Effector memory CD8-positive, alpha-beta T cell (primary cell): ENCODE data around the gene SCN10A.

Experiments
- ATAC-seq: fragments of 150-1000 bp; cut with Tn5 transposase; replicated peaks from 2 replicates; pipeline ENCODE4 v1.10.0; 2021; ENCODE audit warnings: mild to moderate bottlenecking, moderate library complexity
- DNase-seq, 3 experiments: peaks; one replicate each; pipeline ENCODE4 v3.0.0; 2021
- H3K27ac Mint-ChIP-seq, 2 donors: one replicate each; pipeline ENCODE4 v1.8.0; 2022; ENCODE audit warnings: mild to moderate bottlenecking in 2 of 2, mixed read lengths in 2 of 2, moderate library complexity in 2 of 2
- H3K27me3 Mint-ChIP-seq, 2 donors: one replicate each; pipeline ENCODE4 v1.8.0; 2022; ENCODE audit warnings: mixed read lengths in 2 of 2
- H3K36me3 Mint-ChIP-seq: one replicate; pipeline ENCODE4 v1.8.0; 2022; ENCODE audit warnings: mild to moderate bottlenecking, moderate library complexity, mixed read lengths; ENCODE audit not compliant: insufficient read depth
- H3K4me1 Mint-ChIP-seq, 2 donors: one replicate each; pipeline ENCODE4 v1.8.0; 2022; ENCODE audit warnings: low read depth in 2 of 2, mixed read lengths in 2 of 2
- H3K4me3 Mint-ChIP-seq, 2 donors: one replicate each; pipeline ENCODE4 v1.8.0; 2022; ENCODE audit warnings: mild to moderate bottlenecking in 2 of 2, mixed read lengths in 2 of 2, moderate library complexity in 2 of 2
- H3K9me3 Mint-ChIP-seq, 2 donors: one replicate each; pipeline ENCODE4 v1.8.0; 2022; ENCODE audit warnings: mixed read lengths in 2 of 2

Gene SCN10A

DNA sequence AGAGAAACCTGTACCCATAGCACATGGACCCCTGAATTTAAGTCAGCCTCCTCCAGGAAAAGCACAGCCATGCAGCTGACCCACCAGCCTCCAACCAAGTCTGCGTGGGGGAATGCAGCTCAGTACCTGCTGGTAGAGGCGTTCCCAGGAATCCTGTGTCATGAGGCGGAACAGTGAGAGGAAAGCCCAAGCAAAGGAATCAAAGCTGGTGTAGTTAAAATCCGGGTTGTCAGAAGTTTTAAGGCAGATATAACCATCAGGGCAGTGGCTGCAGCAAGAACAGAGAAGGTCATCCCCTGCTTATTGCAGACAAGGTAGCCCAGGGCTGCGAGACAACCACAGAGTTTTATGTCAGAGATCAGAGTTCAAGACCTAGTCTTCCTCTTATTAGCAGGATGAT lies 59.1 kb downstream of the SCN10A start:
- no peak overlapping the region for H3K27ac Mint-ChIP-seq
- peaks cover 25 to 29% of the 10 kb centered on the region in 2 donors for H3K27me3 Mint-ChIP-seq
- no peaks in the 10 kb centered on the region for H3K36me3 Mint-ChIP-seq
- no peak for ATAC-seq
- no peak for DNase-seq
- no peaks in the 10 kb centered on the region for H3K4me1 Mint-ChIP-seq
- peaks cover 0 to 2% of the 10 kb centered on the region in 2 donors for H3K9me3 Mint-ChIP-seq
- H3K4me3 Mint-ChIP-seq = no peak overlapping the region

DNA sequence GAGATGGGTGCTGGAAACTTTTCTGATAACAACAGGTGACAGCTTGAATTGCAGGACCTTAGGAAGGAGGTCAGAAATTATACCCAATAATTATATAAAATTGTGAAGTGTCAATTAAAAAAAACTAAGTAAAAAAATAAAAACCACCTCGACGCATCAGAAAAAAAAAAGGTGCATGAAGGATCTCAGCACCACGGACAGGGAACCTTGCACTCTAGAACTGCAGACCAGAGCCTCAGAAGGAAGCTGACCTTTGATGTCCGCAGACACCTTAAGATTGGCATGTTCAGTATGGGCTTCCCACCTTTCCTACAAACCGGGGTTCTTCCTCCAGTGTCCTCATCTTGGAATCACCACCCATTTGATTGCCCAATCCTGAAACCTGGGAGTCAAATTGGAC lies 60.9 kb downstream of the SCN10A start:
- Mint-ChIP-seq H3K27me3 (peaks cover 25 to 38% of the 10 kb centered on the region in 2 donors), H3K4me1 (no peaks in the 10 kb centered on the region), H3K9me3 (peaks cover 0 to 2% of the 10 kb centered on the region in 2 donors), H3K4me3 (no peak overlapping the region), H3K36me3 (no peaks in the 10 kb centered on the region), H3K27ac (no peak overlapping the region)
- ATAC-seq (no peak), DNase-seq (no peak)

DNA sequence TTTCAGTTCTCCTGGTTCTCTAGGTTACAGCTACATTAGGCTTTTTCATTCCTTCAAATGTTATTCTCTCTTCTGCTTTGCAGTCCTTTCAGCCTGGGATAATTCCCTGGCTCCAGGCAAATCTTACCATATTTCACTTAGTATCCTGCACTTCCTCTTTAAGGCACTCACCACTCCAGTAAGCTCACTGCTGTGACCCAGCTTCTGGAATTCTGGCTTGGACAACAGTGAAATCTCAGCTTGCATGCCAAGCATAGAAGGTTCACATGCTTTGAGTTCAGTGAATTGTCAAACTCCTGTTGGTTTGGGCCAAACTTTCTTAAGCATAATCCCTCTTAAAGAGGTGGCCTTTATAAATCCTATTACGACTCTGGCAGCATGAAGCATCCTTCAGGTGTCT lies 69.4 kb downstream of the SCN10A start:
- DNase-seq (no peak), ATAC-seq (no peak)
- peaks cover 18 to 20% of the 10 kb centered on the region in 2 donors for H3K27me3 Mint-ChIP-seq
- H3K4me3 Mint-ChIP-seq = no peak overlapping the region
- no peaks in the 10 kb centered on the region for H3K36me3 Mint-ChIP-seq
- no peaks in the 10 kb centered on the region for H3K9me3 Mint-ChIP-seq
- H3K4me1 Mint-ChIP-seq = no peaks in the 10 kb centered on the region
- H3K27ac Mint-ChIP-seq = no peak overlapping the region

DNA sequence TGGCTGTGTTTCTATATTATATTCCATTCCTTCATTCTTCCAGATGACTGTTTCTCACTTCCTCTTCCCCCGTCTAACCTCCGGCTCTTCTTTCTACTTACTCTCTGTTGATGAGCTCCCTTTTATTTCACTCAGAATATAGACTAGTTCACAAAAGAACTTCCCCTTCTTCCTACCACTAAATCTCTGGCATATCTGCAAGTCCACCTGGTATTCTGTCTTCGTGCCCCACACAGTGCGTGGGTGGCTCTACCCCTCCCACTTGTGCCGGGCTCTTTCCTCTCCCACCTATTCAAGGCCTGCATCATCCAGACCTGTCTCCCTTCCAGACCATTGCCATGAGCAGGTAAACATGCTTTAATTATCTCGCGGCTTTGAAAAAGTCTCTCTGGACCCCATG lies 73.0 kb downstream of the SCN10A start:
- Mint-ChIP-seq H3K9me3 (no peaks in the 10 kb centered on the region), H3K4me1 (no peaks in the 10 kb centered on the region), H3K4me3 (no peak overlapping the region), H3K27ac (no peak overlapping the region), H3K36me3 (no peaks in the 10 kb centered on the region), H3K27me3 (peaks cover 22 to 37% of the 10 kb centered on the region in 2 donors)
- no peak for ATAC-seq
- no peak for DNase-seq

DNA sequence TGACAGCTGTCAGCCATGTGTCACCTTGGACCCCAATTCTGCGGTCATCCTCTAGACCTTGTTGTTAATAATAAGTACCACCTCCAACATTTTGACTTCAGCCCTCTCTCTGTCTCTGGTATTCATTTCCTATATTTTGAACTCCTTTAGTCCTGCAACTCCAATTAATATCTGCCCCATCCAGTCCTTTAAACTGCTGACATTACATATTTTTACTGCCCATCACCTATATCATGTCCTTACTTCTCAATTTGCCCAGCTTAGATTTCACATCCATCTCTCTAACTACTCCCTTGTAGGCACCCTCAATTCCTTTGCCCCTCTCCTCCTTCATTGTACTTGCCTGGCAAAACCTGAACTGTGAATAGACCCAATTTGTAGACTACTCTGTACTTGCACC lies 73.5 kb downstream of the SCN10A start:
- H3K4me3 Mint-ChIP-seq = no peak overlapping the region
- H3K4me1 Mint-ChIP-seq = no peaks in the 10 kb centered on the region
- no peak overlapping the region for H3K27ac Mint-ChIP-seq
- H3K27me3 Mint-ChIP-seq = peaks cover 22 to 37% of the 10 kb centered on the region in 2 donors
- no peak for ATAC-seq
- H3K9me3 Mint-ChIP-seq = no peaks in the 10 kb centered on the region
- no peaks in the 10 kb centered on the region for H3K36me3 Mint-ChIP-seq
- no peak for DNase-seq

DNA sequence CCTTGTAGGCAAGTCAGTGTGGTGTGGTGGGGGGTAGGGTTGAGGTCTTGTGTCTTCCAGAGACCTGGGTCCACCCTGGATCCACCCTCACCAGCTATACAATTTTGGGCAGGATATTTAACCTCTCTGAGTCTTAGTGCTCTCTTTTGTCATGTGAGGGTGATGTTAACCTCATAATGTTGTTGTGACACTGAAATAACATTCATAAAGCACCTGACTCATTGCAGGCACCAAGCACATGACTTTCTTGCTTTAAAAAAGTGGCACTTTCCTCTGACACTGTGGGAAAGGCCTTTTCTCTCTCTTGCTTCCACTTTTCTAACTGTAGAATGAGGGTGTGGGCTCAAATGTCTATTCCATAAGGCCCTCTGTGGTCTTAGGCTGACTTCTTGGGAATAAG lies 75.5 kb downstream of the SCN10A start:
- Mint-ChIP-seq H3K27ac (no peak overlapping the region), H3K4me3 (no peak overlapping the region), H3K4me1 (no peaks in the 10 kb centered on the region), H3K27me3 (peaks cover 33 to 37% of the 10 kb centered on the region in 2 donors), H3K36me3 (no peaks in the 10 kb centered on the region), H3K9me3 (no peaks in the 10 kb centered on the region)
- DNase-seq = no peak
- no peak for ATAC-seq

DNA sequence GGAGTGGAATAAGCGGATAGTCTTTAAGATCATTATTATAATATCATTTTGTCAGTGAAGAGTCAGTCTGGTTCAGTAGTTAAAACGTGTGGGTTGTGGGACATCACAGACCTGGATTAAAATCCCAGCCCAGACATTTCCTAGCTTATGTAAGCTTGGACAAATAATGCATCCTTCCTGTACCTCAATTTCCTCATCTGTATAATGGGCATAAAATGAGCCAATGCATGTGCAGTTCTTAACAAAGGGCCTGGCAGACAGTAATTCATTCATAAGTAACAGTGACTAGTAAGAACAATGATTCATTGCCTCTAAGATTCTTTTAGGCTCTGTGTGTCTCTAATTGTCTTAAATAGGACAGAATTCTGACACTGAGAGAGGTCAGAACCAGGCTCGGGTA lies 76.1 kb downstream of the SCN10A start:
- H3K27me3 Mint-ChIP-seq = peaks cover 34 to 37% of the 10 kb centered on the region in 2 donors
- ATAC-seq (no peak), DNase-seq (no peak)
- H3K9me3 Mint-ChIP-seq = no peaks in the 10 kb centered on the region
- H3K4me1 Mint-ChIP-seq = no peaks in the 10 kb centered on the region
- H3K36me3 Mint-ChIP-seq = no peaks in the 10 kb centered on the region
- H3K27ac Mint-ChIP-seq = no peak overlapping the region
- no peak overlapping the region for H3K4me3 Mint-ChIP-seq

DNA sequence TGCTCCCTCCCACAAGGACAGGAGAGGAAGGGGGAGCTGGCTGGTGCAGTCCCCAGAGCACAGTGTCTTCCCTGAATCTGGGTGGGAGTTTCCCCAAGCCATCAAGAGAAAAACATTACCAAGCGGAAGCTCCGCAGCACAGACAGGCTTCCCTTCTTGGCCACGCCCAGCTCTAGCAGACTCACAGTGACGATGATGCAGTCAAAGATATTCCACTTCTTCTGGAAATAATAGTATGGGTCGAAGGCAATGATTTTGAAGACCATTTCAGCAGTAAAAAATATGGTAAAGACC lies 76.7 kb downstream of the SCN10A start:
- ATAC-seq = no peak
- H3K9me3 Mint-ChIP-seq = no peaks in the 10 kb centered on the region

DNA sequence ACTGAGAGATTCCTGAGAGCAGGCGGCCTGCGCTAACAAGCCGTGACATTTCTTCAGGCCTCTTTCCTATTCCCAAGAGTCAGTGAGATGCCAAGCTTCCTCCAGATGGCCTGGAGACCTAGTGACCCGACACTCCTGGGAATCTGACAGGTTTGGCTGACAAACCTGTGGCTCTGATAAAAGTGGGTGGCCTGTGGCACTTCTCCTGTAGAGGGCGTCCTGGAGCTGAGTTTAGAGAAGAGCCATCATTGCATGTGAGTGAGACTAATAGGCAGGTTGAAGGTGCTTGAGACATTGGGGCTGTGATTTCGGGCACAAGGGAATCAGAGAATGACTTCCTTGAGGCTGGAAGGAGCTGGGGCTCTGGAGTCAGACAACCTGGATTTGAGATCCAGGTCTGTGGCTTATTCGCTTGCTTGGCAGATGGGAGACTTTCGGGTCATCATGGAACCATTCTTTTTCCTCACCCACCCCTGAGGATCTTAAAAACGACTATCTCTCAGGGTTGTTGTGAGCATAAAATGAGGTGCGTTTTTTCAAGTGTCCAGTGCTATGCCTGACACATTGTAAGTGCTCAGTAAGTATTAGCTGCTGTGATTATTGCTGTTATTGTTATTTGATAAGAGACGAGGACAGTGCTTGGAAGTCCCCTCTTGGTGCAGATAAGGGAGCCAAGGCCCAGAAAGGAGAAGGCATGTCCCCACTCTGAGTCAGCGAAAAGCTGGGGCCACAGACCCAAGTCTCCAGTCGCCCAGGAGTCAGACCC lies 77.2 kb downstream of the SCN10A start:
- H3K27me3 Mint-ChIP-seq = peaks cover 34 to 35% of the 10 kb centered on the region in 2 donors
- no peaks in the 10 kb centered on the region for H3K4me1 Mint-ChIP-seq
- no peak overlapping the region for H3K27ac Mint-ChIP-seq
- ATAC-seq (no peak), DNase-seq (no peak)
- H3K36me3 Mint-ChIP-seq = no peaks in the 10 kb centered on the region
- H3K9me3 Mint-ChIP-seq = no peaks in the 10 kb centered on the region
- no peak overlapping the region for H3K4me3 Mint-ChIP-seq

More for the DNA sequence above, 76.7 kb downstream of the SCN10A start:
- H3K4me1 Mint-ChIP-seq = no peaks in the 10 kb centered on the region
- no peak overlapping the region for H3K4me3 Mint-ChIP-seq
- no peaks in the 10 kb centered on the region for H3K36me3 Mint-ChIP-seq
- no peak overlapping the region for H3K27ac Mint-ChIP-seq
- DNase-seq = no peak
- H3K27me3 Mint-ChIP-seq = peaks cover 34 to 37% of the 10 kb centered on the region in 2 donors

DNA sequence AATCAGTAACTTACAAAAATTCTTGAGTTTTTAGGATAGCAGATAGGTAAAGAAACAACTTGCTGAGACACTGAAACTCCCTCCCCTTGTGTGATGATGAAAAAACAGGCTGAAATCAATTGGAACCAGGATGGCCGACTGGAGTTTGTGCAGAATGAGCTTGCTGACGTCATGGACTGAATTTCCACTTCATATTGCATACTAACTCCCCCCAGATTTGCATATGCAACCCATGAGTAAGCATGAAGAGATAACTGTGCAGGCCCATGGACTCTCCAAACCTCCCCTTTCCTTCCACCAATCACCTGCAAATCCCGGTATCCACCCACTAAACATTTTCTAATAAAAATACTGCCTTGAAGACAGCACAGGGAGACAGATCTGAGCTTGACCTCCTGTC lies 84.5 kb downstream of the SCN10A start:
- Mint-ChIP-seq H3K36me3 (no peaks in the 10 kb centered on the region), H3K9me3 (no peaks in the 10 kb centered on the region), H3K27ac (no peak overlapping the region), H3K4me1 (no peaks in the 10 kb centered on the region), H3K27me3 (peaks cover 26 to 38% of the 10 kb centered on the region in 2 donors), H3K4me3 (no peak overlapping the region)
- no peak for DNase-seq
- no peak for ATAC-seq

DNA sequence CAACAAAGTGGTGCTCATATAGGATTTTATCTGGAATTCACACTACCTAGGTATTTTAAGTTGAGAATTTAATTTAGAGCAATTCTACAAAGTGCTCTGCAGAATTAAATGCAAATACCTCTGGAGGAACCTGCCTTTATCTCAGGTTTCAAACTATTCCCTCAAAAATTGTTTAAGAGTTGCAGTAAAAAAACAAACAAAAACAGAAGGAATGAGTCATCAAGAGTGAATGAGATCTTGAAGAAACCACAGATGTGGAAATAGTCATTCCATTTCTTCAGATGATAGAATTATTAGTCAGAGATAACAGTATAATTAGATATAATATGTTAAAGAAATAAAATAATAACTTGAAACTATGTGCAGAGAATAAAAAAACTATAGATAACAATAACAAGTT lies 85.7 kb downstream of the SCN10A start:
- Mint-ChIP-seq H3K4me3 (no peak overlapping the region), H3K9me3 (no peaks in the 10 kb centered on the region), H3K27ac (no peak overlapping the region), H3K27me3 (peaks cover 31 to 35% of the 10 kb centered on the region in 2 donors), H3K4me1 (no peaks in the 10 kb centered on the region), H3K36me3 (no peaks in the 10 kb centered on the region)
- DNase-seq = no peak
- no peak for ATAC-seq

DNA sequence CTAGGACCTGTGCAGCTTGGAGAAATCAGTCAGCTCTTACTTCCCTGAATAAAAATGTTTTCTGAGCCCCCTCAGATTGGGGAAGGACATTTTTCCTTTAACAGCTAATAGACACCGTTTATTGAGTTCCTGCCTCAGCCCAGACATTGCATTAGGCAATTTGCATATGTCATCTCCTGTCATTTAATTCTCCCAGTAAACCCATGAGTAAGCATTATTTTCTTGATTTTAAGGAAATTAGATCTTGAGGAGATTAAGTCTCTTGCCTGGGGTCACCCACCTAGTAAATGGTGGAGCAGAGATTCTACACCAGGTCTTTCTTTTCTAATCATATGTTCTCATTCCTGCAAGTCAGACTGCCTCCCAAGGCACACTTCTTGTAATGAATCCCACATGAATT lies 88.0 kb downstream of the SCN10A start:
- DNase-seq (no peak), ATAC-seq (no peak)
- no peaks in the 10 kb centered on the region for H3K9me3 Mint-ChIP-seq
- no peaks in the 10 kb centered on the region for H3K4me1 Mint-ChIP-seq
- H3K27ac Mint-ChIP-seq = no peak overlapping the region
- H3K36me3 Mint-ChIP-seq = peaks cover 3% of the 10 kb centered on the region
- H3K27me3 Mint-ChIP-seq = peaks cover 37 to 57% of the 10 kb centered on the region in 2 donors
- no peak overlapping the region for H3K4me3 Mint-ChIP-seq

DNA sequence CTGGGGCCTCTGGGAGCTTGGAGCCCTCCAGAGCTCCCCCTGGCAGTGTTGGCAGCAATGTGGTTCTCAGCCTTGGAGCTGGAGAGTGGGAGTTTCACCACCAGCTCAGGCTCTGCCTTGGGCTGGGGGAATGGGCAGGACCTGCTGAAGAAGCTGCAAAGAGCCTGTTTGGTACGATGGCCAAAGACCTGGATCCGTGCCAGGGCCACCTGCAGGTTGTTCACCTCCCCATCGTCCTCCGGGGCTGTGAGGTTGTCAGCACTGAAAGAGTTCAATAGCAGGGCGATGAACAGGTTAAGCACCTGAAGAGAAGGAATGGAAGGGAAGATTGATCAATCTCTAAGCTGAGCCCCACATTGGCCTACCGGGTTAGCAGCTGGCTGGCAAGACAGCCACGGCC lies 89.3 kb downstream of the SCN10A start:
- peaks cover 3% of the 10 kb centered on the region for H3K36me3 Mint-ChIP-seq
- H3K9me3 Mint-ChIP-seq = no peaks in the 10 kb centered on the region
- H3K4me3 Mint-ChIP-seq = no peak overlapping the region
- DNase-seq (no peak), ATAC-seq (no peak)
- H3K4me1 Mint-ChIP-seq = no peaks in the 10 kb centered on the region
- H3K27me3 Mint-ChIP-seq = peaks cover 38 to 65% of the 10 kb centered on the region in 2 donors
- H3K27ac Mint-ChIP-seq = no peak overlapping the region

DNA sequence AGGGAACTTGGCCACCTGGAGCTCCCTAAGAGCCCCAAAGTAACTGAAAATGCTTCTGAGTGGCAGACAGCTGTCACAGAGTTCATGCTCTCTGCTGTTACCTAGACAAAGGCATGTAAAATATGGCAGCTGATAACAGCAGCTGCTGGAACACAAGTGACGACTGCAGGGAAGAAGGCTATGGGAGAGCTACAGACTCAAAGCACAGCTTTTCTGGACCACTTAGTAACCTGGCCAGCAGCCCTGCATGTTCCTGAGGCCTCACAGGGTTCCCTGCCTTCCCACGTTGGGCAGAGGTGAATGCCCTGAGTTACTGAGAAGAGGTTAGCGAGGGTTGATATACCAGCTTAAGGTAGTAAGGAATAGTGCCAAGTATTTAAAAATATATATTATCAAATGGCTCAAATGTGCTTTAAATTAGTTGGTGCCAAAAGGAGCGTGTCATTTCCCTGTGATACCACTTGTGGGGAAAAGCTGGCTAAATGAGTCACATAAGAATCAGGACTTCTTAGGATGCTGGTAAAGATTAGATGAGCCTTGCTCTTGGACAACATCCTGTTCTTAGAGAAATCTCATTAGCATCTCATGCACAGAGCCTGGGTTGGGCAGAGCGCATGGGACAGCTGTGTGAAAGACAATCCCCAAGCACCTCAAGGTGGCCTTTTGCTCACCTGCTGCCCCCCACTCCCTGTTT lies 90.1 kb downstream of the SCN10A start:
- Mint-ChIP-seq H3K27me3 (peaks cover 44 to 72% of the 10 kb centered on the region in 2 donors), H3K36me3 (peaks cover 3% of the 10 kb centered on the region), H3K4me1 (no peaks in the 10 kb centered on the region), H3K4me3 (no peak overlapping the region), H3K9me3 (no peaks in the 10 kb centered on the region), H3K27ac (no peak overlapping the region)
- ATAC-seq = no peak
- DNase-seq = no peak
